ENCODE data around the gene PLEKHO2. TPM values are rescaled to one million over a fixed set of nuclear protein-coding genes. Genes with fewer than 3 reads are reported as not detected.

PLEKHO2 gene
- total and polyA plus RNA-seq, 10 donors, result 33.9 to 249 (median 141) TPM

DNA sequence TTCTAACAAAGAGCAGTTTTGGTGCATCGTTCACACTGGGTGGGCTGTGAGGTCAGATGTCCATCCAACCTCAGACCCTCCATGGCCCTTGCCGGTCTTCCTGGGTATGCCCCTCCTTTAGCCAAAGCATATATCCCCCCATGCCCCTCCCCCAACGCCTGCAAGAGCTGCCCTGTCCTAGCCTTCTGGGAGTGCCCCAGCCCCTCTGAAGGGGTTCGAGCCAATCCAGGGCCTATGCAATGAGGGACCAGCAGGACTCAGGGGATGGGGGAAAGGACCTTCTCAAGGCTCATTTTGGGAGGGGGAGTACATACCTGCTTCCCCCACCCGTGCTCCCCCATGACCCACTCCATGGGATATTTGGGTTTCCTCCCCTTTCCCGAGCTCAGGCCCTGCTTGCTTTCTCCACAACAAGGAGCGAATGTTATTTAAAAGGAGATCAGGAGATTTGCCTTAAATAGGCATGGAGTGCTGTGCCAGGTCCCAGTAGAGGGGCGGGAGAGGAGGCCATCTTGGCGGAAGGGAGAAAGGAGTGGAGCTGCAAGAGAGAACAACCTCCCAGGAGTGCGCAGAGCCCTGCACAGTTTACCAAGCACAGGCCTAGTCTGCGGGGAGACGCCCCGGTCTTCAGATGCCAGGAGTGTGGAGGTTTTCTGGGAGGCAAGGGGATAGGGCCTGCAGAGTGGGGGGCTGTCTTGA lies 34.5 kb upstream of the PLEKHO2 start:
- intact Hi-C loops (cut with DNase I; ENCODE audit: low total_unique reads), result no loop called here
- no peak overlapping the region for H3K27ac ChIP-seq
- peak; percentile 59 for DNase-seq
- WGBS, 5 donors, result 81 to 86% (median 84%) methylated on average over 13 of the region's 13 CpGs
- H3K9me3 ChIP-seq, result no peaks in the 10 kb centered on the region
- peaks cover under 1 to 16% (median 7%) of the 10 kb centered on the region in 6 donors for H3K4me1 ChIP-seq
- no peaks in the 10 kb centered on the region for H3K27me3 ChIP-seq (replicated peaks in 1 of 7)
- no peak overlapping the region for H3K4me3 ChIP-seq
- TF ChIP-seq, protein P1, sequence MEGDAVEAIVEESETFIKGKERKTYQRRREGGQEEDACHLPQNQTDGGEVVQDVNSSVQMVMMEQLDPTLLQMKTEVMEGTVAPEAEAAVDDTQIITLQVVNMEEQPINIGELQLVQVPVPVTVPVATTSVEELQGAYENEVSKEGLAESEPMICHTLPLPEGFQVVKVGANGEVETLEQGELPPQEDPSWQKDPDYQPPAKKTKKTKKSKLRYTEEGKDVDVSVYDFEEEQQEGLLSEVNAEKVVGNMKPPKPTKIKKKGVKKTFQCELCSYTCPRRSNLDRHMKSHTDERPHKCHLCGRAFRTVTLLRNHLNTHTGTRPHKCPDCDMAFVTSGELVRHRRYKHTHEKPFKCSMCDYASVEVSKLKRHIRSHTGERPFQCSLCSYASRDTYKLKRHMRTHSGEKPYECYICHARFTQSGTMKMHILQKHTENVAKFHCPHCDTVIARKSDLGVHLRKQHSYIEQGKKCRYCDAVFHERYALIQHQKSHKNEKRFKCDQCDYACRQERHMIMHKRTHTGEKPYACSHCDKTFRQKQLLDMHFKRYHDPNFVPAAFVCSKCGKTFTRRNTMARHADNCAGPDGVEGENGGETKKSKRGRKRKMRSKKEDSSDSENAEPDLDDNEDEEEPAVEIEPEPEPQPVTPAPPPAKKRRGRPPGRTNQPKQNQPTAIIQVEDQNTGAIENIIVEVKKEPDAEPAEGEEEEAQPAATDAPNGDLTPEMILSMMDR (IDR thresholded peaks at IDR 0.05 in 8 of 11, conservative IDR thresholded peaks at IDR 0.05 in 3 of 11), result no peak
- TF ChIP-seq POLR2AphosphoS5 (IDR thresholded peaks at IDR 0.05), result no peak
- no peak for TF ChIP-seq POLR2A (IDR thresholded peaks at IDR 0.05)
- H3K36me3 ChIP-seq, result no peaks in the 10 kb centered on the region

DNA sequence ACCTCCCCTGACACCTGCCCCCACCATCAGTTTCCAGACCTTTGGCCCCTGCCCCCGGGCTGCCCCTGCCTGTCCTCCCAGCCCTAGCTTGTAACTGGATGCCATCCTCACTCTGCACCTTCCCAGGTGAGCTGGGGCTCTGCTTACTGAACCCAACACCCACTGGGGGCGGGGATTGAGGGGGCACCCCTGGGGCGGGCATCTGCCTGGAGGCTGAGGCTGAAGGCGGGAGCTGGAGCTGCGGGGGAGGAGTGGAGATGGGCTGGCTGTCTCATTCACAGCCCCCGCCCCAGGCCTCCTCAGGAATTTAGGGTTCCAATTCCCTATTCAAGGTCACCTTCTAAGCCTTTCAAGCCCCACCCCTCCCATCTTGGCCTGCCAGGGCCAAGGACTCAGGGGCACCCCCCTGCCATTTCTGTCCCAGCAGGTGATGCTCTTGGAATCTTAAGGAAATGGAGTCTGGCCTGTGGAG lies 33.9 kb upstream of the PLEKHO2 start:
- H3K27ac ChIP-seq, result no peak overlapping the region
- no peaks in the 10 kb centered on the region for H3K9me3 ChIP-seq
- H3K36me3 ChIP-seq, result no peaks in the 10 kb centered on the region
- H3K4me3 ChIP-seq, result no peak overlapping the region
- TF ChIP-seq, protein P1 (IDR thresholded peaks at IDR 0.05 in 8 of 11, conservative IDR thresholded peaks at IDR 0.05 in 3 of 11), result no peak
- no peak for TF ChIP-seq POLR2AphosphoS5 (IDR thresholded peaks at IDR 0.05)
- no peak for TF ChIP-seq POLR2A (IDR thresholded peaks at IDR 0.05)
- H3K27me3 ChIP-seq (replicated peaks in 1 of 7), result no peaks in the 10 kb centered on the region
- peaks cover 0 to 11% (median 4%) of the 10 kb centered on the region in 6 donors for H3K4me1 ChIP-seq
- intact Hi-C loops (cut with DNase I; ENCODE audit: low total_unique reads), result loop anchor here (2.0 kb wide), 1 partner anchor 75 kb away; no protein-coding TSS in a partner anchor
- peak; percentile 35 for DNase-seq
- WGBS, 5 donors, result 73 to 82% (median 80%) methylated on average over 2 to 6 of the region's 6 CpGs

DNA sequence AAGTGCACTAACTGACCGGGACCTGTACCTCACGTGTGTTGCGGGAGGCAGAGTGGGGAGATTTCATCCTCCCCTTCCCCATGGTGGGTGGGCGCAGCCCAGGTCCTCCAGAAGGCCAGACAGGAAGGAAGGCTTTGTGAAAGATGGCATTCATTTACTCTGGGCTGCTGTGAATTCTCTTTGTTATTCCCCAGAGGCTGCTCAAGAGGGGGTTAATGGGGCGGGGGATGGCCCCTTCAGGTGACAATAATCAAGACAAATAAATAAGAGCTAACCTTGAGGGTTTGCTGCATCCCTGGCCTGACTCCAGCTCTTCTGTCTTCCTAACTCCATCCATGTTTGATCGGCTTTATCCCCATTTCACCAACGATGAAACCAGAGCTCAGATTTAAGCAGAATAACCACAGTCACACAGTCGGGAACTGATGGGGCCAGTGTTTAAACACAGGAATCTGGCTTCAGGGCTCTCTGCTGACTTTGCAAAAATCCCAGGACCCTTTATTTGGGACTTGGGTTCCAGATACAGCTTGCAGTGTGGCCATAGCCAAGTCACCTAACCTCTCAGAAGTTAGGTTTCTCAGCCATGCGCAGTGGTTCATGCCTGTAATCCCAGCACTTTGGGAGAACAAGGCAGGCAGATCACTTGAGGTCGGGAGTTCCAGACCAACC lies 32.8 kb upstream of the PLEKHO2 start:
- intact Hi-C loops (cut with DNase I; ENCODE audit: low total_unique reads), result loop anchor here (2.0 kb wide), 1 partner anchor 76 kb away; no protein-coding TSS in a partner anchor
- WGBS, 5 donors, result 73 to 80% (median 74%) methylated on average over 10 of the region's 10 CpGs
- H3K36me3 ChIP-seq, result no peaks in the 10 kb centered on the region
- no peak overlapping the region for H3K27ac ChIP-seq
- no peaks in the 10 kb centered on the region for H3K27me3 ChIP-seq (replicated peaks in 1 of 7)
- DNase-seq, result no peak
- H3K9me3 ChIP-seq, result no peaks in the 10 kb centered on the region
- H3K4me3 ChIP-seq, result no peak overlapping the region
- peaks cover 0 to 17% (median 6%) of the 10 kb centered on the region in 6 donors for H3K4me1 ChIP-seq
- TF ChIP-seq, protein P1 (IDR thresholded peaks at IDR 0.05 in 8 of 11, conservative IDR thresholded peaks at IDR 0.05 in 3 of 11), result no peak
- TF ChIP-seq POLR2A (IDR thresholded peaks at IDR 0.05) (no peak), POLR2AphosphoS5 (IDR thresholded peaks at IDR 0.05) (no peak)
